GM19035 (cell line): ENCODE results near the gene FNBP1.

ENCODE experiments used
- ATAC-seq: cut with Tn5 transposase; IDR thresholded peaks from one replicate; pipeline ENCODE4 v1.9.1; 2021; ENCODE audit not compliant: unreplicated experiment

FNBP1 gene

GRCh38 chr9:129879991-129880653 lies 162.9 kb downstream of the FNBP1 start:
- ATAC-seq = no peak

GRCh38 chr9:129879103-129879699 lies 163.8 kb downstream of the FNBP1 start:
- ATAC-seq = no peak

DNA sequence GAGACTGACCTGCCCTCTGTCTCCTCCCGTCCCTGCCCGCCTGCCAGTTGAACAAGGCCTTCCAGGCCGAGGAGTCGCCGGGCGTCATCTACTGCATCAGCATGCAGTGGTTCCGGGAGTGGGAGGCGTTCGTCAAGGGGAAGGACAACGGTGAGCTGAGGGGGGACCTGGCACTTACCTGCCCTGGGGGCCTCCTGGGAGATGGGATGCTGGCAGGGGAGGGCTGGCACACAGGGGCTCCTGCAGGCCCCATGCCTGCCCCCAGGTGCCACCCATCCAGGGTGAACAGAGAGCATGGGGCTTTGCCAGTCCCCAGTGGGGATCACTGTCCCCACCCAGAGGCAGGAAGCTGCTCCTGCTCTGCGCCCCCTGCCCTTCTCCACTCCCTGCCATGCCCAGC lies 164.7 kb downstream of the FNBP1 start:
- no peak for ATAC-seq

- no peak for ATAC-seq
Measured at GRCh38 chr9:129876815-129877214, 166.2 kb downstream of the FNBP1 start.

- no peak for ATAC-seq
Measured at GRCh38 chr9:129875687-129876395, 167.1 kb downstream of the FNBP1 start.

GRCh38 chr9:129875181-129875611 lies 167.8 kb downstream of the FNBP1 start:
- no peak for ATAC-seq

GRCh38 chr9:129874261-129875101 lies 168.5 kb downstream of the FNBP1 start:
- no peak for ATAC-seq

DNA sequence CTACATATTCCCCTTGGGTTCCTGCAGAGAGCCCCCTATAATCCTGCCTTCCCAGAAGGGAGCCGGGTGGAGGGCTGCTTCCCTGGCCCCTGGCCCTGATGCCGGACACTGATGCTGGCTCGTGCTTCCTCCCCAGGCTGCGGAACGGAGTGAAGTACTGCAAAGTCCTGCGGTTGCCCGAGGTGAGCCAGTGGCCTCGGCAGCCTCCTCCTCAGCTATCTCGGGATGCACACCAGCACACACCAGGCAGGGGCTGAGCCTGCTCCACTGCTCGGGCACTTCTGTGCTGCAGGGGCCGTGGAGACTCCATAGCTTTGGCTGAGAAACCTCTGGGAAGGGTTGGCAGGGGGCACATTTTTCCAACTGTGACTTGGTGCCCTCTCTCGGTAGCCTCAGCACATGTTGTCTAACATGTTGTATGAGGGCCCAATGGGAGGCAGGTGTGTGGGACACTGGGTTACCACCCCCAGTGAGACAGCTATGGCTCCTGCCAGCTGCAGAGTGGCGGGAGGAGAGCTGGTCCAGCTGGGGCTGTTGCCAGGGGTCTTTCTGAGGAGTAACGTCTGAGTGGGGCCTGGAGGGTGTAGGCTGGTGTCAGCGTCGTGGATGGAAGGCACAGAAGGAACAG lies 169.3 kb downstream of the FNBP1 start:
- ATAC-seq = no peak

GRCh38 chr9:129871046-129871445 lies 171.9 kb downstream of the FNBP1 start:
- ATAC-seq = no peak

- ATAC-seq = no peak
Measured at GRCh38 chr9:129869585-129870501, 173.1 kb downstream of the FNBP1 start.

- no peak for ATAC-seq
Measured at GRCh38 chr9:129868872-129869486, 174.0 kb downstream of the FNBP1 start.

DNA sequence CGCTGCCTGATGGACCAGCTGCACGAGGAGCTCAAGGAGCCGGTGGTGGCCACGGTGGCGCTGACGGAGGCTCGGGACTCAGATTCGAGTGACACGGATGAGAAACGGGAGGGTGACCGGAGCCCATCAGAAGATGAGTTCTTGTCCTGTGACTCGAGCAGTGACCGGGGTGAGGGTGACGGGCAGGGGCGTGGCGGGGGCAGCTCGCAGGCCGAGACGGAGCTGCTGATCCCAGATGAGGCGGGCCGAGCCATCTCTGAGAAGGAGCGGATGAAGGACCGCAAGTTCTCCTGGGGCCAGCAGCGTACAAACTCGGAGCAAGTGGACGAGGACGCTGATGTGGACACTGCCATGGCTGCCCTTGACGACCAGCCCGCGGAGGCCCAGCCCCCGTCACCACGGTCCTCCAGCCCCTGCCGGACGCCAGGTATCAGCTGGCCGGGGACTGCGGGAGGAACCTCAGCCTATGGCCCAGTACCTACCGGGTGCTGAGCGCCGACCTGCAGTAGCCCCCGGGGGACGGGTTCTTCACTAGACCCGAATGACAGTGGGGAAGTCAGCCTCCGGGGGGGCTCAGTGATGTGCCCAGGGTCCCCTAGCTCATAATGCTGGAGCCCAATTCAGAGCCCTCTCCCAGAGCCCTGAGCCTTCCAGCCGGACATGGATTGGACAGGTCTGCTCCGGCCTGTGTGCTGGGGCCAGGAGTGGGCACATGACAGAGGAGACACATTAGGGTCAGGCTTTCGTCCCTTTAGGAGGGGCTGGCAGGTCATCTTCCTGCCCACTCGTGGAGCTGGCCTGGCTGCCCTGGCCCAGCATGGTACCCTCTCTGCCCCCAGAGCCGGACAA lies 174.7 kb downstream of the FNBP1 start:
- no peak for ATAC-seq

GRCh38 chr9:129867136-129868022 lies 175.6 kb downstream of the FNBP1 start:
- ATAC-seq = no peak

GRCh38 chr9:129866394-129867135 lies 176.4 kb downstream of the FNBP1 start:
- no peak for ATAC-seq

DNA sequence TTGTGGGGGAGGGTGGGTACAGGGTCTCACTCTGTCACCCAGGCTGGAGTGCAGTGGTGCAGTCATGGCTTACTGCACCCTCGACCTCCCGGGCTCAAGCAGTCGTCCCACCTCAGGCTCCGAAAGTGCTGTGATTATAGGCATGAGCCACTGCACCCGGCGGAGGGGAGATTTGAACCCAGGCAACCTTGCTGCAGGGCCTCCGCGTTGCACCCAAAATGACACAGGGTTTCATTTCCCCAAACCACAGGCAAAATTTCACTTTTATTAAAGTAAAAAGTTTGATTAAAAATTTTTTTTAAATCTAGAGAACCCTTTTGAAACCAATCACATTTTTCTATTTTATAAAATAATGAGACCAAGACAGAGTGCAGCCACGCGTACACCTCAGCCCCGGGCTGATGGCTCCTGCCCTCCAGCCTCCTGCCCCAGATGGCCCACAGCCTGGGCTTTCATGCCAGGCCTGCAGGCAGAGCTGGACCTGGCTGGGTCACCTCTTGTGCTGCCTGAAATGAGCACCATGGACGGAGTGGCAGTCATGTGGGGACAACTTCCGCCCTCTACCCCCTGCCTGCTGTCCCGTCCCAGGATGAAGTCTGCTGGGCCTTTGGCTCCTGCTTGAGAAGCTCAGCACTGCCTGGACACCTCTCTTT lies 177.2 kb downstream of the FNBP1 start:
- no peak for ATAC-seq

DNA sequence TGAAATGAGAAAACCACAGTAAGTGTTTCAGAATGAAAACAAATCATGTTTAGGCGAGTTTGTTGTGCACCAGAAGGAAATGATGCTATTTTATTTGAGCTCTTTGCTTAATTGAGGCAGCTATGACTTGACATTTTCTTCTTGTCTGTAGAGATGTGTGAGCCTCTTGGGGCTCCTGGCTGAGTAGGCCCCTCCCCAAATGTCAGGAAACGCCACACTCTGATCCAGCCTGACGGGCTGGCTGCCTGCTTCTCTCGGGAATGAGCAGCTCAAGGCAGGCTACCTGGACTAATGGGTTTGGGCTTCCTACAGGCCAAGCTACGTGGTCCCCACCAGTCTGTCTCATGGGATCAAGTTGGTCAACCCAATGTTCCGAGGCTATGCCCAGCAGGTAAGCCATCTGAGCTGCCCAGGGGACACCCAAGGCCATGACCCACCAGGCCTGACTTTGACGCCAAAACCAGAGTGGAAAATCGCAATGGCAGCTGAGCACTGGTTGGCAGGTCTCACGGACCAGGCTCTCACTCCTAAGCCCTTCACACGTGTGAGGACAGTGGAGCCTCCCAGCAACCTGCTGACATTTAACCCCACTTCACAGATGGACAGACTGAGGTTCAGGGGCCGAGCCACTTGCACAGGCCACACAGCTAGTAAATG lies 177.9 kb downstream of the FNBP1 start:
- no peak for ATAC-seq
